PC-3 (cell line): Measurements from ENCODE around the gene PABPN1. TPM values are rescaled to one million over a fixed set of nuclear protein-coding genes. Genes with fewer than 3 reads are reported as not detected.

Experiments used
- ATAC-seq: fragments of 200-7000 bp; cut with Tn5 transposase; 2 replicates; pipeline ENCODE4 v1.9.1; 2020; ENCODE audit warnings: mild to moderate bottlenecking, moderate library complexity
- BruUV-seq: library from RNA; stranded (reverse); fragments of 400-500 nt; replicated peaks from 2 replicates; lab custom pipeline; 2021; lab: Mats Ljungman, UMichigan
- CTCF ChIA-PET: fragments of 300-600 bp; sonication (Branson Sonifier 250); formaldehyde crosslinking; loops from one replicate; lab custom pipeline; 2022; ENCODE audit warnings: antibody characterized with exemption; lab: Charles Lee
- POLR2A ChIA-PET: fragments of 300-600 bp; sonication (Branson Sonifier 250); formaldehyde crosslinking; loops from one replicate; lab custom pipeline; 2022; ENCODE audit warnings: antibody characterized with exemption; ENCODE audit not compliant: unreplicated experiment; lab: Charles Lee
- DNase-seq: peaks from one replicate; pipeline ENCODE4 v3.0.0-alpha.2; 2015
- H2AFZ ChIP-seq: fragments of 300-600 bp; sonication (generic); 2 replicates; pipeline ENCODE4 v1.6.0; 2016; ENCODE audit warnings: antibody characterized with exemption, low read length
- H3F3A ChIP-seq: fragments of 300-600 bp; sonication (generic); one replicate; pipeline ENCODE4 v1.6.0; 2017; ENCODE audit warnings: antibody characterized with exemption, low read length, control low read depth, mild to moderate bottlenecking; ENCODE audit not compliant: unreplicated experiment
- H3K27ac ChIP-seq: fragments of 300-600 bp; sonication (generic); 2 replicates; pipeline ENCODE4 v1.5.1; 2016; ENCODE audit warnings: mild to moderate bottlenecking, low read length
- H3K27me3 ChIP-seq: fragments of 300-600 bp; sonication (generic); 2 replicates; pipeline ENCODE4 v1.6.1; 2016; ENCODE audit warnings: low read length, mixed read lengths
- H3K36me3 ChIP-seq: fragments of 300-600 bp; sonication (generic); 2 replicates; pipeline ENCODE4 v1.6.1; 2016; ENCODE audit warnings: low read depth, mixed run types, low read length, mixed read lengths
- H3K4me1 ChIP-seq: fragments of 300-600 bp; sonication (generic); 2 replicates; pipeline ENCODE4 v1.5.1; 2016; ENCODE audit warnings: low read length; ENCODE audit not compliant: insufficient read depth
- H3K4me2 ChIP-seq: fragments of 300-600 bp; sonication (generic); 2 replicates; pipeline ENCODE4 v1.6.0; 2016; ENCODE audit warnings: low read length
- H3K4me3 ChIP-seq: fragments of 300-600 bp; sonication (generic); 2 replicates; pipeline ENCODE4 v1.5.1; 2016; ENCODE audit warnings: mild to moderate bottlenecking, low read length, mixed read lengths
- H3K79me2 ChIP-seq: fragments of 300-600 bp; sonication (generic); 2 replicates; pipeline ENCODE4 v1.6.1; 2017; ENCODE audit warnings: low read length, mixed read lengths
- H3K9ac ChIP-seq: fragments of 300-600 bp; sonication (generic); 2 replicates; pipeline ENCODE4 v1.6.0; 2016; ENCODE audit warnings: mild to moderate bottlenecking, low read length
- H3K9me2 ChIP-seq: fragments of 300-600 bp; sonication (generic); replicated peaks from 2 replicates; pipeline ENCODE4 v1.6.1; 2016; ENCODE audit warnings: mixed run types, low read length, mixed read lengths
- H3K9me3 ChIP-seq: fragments of 300-600 bp; sonication (generic); 2 replicates; pipeline ENCODE4 v1.6.1; 2016; ENCODE audit warnings: low read length, mixed read lengths
- H4K20me1 ChIP-seq: fragments of 300-600 bp; sonication (generic); 2 replicates; pipeline ENCODE4 v1.6.1; 2016; ENCODE audit warnings: low read length, mixed read lengths
- CTCF ChIP-seq: fragments of 300-600 bp; sonication (generic); conservative IDR thresholded peaks from 2 replicates; pipeline ENCODE4 v1.5.1; 2017; ENCODE audit warnings: antibody characterized with exemption, low read depth, mild to moderate bottlenecking, low read length
- EZH2 ChIP-seq: fragments of 300-600 bp; sonication (generic); IDR thresholded peaks from one replicate; pipeline ENCODE4 v1.6.1; 2017; ENCODE audit warnings: antibody characterized with exemption, mild to moderate bottlenecking, low read length; ENCODE audit not compliant: unreplicated experiment
- EZH2phosphoT487 ChIP-seq: fragments of 300-600 bp; sonication (generic); IDR thresholded peaks from 2 replicates; pipeline ENCODE4 v1.6.1; 2018; ENCODE audit warnings: mild to moderate bottlenecking, antibody characterized with exemption, low read length, borderline replicate concordance
- intact Hi-C: fragments of 100-400 bp; cut with micrococcal nuclease; formaldehyde crosslinking; loops from 2 replicates; pipeline ENCODE4 v1.9.0; 2023
- total RNA-seq: library from RNA; depleted of rRNA; stranded (reverse); fragments of >200 nt; gene quantifications from 2 replicates; pipeline ENCODE4 v1.2.3, GENCODE V29; 2014

PABPN1 gene
- total RNA-seq, 1 experiment from 2014 or later, result 89.1 TPM

GRCh38 chr14:23361763-23362162 lies 40.5 kb downstream of the PABPN1 start:
- Histone ChIP-seq H3K9me3 (no peaks in the 10 kb centered on the region), H3K36me3 (no peaks in the 10 kb centered on the region), H3K4me2 (no peak overlapping the region), H3K9me2 (no peaks in the 10 kb centered on the region), H2AFZ (no peak overlapping the region), H3K79me2 (no peaks in the 10 kb centered on the region), H3K4me3 (no peak overlapping the region), H3F3A (no peaks in the 10 kb centered on the region), H3K4me1 (no peaks in the 10 kb centered on the region), H3K27me3 (peaks cover 35% of the 10 kb centered on the region), H3K27ac (no peak overlapping the region), H3K9ac (no peak overlapping the region), H4K20me1 (no peaks in the 10 kb centered on the region)
- intact Hi-C loops, result no loop called here
- ATAC-seq (no peak), DNase-seq (no peak)
- no peak for TF ChIP-seq CTCF
- TF ChIP-seq EZH2, result no peak
- no peak for TF ChIP-seq EZH2phosphoT487
- no TSS peak for BruUV-seq
- CTCF ChIA-PET, result interaction anchor here (1.1 kb wide), 1 partner anchor 9 kb away, joined by 3 read pairs; the partner anchor contains the start of gene SLC22A17
- POLR2A ChIA-PET, result no interaction called here

GRCh38 chr14:23362200-23362599 lies 40.9 kb downstream of the PABPN1 start:
- Histone ChIP-seq H3K4me2 (no peak overlapping the region), H3K9me2 (no peaks in the 10 kb centered on the region), H3K79me2 (no peaks in the 10 kb centered on the region), H3K27me3 (peaks cover 32% of the 10 kb centered on the region), H3K4me1 (no peaks in the 10 kb centered on the region), H3K27ac (no peak overlapping the region), H3F3A (no peaks in the 10 kb centered on the region), H3K9me3 (no peaks in the 10 kb centered on the region), H3K36me3 (no peaks in the 10 kb centered on the region), H3K4me3 (no peak overlapping the region), H4K20me1 (no peaks in the 10 kb centered on the region), H3K9ac (no peak overlapping the region), H2AFZ (no peak overlapping the region)
- peak; percentile 28; the same call in 1 of the 2 replicates for ATAC-seq
- ChIA-PET POLR2A (no interaction called here), CTCF (interaction anchor here (1.1 kb wide), 1 partner anchor 9 kb away, joined by 3 read pairs; the partner anchor contains the start of gene SLC22A17)
- BruUV-seq, result no TSS peak
- TF ChIP-seq EZH2 (no peak), EZH2phosphoT487 (no peak), CTCF (peak; percentile 35; the same call in 1 of the 2 replicates)
- peak; percentile 4 for DNase-seq
- intact Hi-C loops, result no loop called here

- no TSS peak for BruUV-seq
- Histone ChIP-seq H3K9me3 (no peaks in the 10 kb centered on the region), H3K9me2 (no peaks in the 10 kb centered on the region), H3F3A (no peaks in the 10 kb centered on the region), H3K4me3 (0 out of 2 replicates have a peak overlapping the region, but pooled peaks have one; percentile 33), H3K4me1 (no peaks in the 10 kb centered on the region), H2AFZ (peak overlapping the region; percentile 58), H3K9ac (no peak overlapping the region), H4K20me1 (no peaks in the 10 kb centered on the region), H3K36me3 (no peaks in the 10 kb centered on the region), H3K79me2 (no peaks in the 10 kb centered on the region), H3K4me2 (peak overlapping the region; percentile 51), H3K27me3 (peaks cover 26% of the 10 kb centered on the region), H3K27ac (no peak overlapping the region)
- TF ChIP-seq EZH2phosphoT487 (no peak), EZH2 (no peak), CTCF (no peak)
- DNase-seq, result no peak
- ChIA-PET POLR2A (no interaction called here), CTCF (no interaction called here)
- no peak for ATAC-seq
- intact Hi-C loops, result no loop called here
Measured at GRCh38 chr14:23364164-23365035, 43.1 kb downstream of the PABPN1 start.
